NCI-H2107 treated with DMSO at 0.1 percent for 48 hours (cell line): ENCODE results near the gene ADCYAP1R1.
A peak's percentile ranks its signal among the peaks of the same experiment; 100 is the strongest.

Source experiments
- DNase-seq: peaks from one replicate; lab custom pipeline; 2025; ENCODE audit not compliant: unreplicated experiment; lab: John Stamatoyannopoulos, UW

ADCYAP1R1 gene

DNA sequence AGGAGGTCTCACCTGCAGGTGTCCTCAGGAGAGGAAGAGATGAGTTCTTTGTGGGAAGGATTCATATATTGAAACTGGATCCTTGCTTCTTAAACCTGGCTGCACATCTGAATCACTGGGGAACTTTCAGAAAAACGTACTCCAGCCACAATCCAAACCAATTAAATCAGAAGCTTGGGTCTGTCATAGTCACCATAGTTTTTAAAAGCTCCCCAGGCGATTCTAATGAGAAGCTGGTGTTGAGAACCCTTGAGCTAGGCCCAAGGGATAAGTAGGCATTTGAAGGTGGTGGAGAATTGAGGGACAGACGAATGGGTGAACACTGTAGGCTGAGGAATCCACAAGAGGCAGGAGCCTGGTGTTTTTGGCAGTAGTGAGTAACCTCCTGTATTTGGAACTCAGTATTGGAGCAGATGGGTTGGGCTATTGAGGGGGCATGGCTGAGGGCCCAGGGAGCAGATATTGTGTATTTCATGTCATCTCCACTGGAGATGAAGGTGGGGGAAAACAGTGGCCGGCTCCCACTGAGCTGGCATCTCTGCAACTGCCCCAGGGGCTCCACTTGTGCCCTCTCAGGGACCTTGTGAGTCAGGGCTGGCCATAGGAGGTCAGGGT, 14.5 kb downstream of the ADCYAP1R1 start:
- no peak for DNase-seq

- no peak for DNase-seq
Observed at GRCh38 chr7:31067491-31067890, 15.4 kb downstream of the ADCYAP1R1 start.

DNA sequence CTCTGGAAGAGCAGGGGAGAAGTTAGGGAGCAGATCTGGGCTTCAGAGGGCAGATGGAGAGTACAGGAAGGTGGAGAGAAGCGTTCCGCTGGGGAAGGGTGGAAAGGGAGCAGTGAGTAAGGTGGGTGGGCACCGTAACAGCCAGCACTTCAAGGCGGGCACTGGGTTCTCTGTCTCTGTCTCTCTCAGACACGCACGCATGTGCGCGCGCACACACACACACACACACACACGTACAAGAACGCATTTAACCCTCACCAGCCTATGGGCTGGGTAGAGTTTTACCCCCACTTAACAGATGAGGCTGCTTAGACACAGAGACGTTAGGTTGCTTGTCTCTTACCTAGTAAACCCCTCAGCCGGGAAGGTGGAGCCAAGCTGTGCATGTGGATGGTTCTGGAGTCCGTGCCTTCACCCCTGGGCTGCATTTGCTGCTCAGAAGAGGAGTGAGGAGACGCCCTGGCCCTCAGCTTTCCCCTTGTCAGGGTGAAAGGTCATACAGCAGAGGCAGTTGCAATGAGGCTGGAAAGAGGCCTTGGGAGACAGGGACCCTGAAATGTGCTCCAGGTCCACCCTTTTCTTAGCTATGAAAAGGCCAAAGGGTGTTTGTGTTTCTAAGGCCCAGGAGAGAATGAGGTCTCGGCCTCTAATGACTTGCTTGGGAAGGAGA, 16.0 kb downstream of the ADCYAP1R1 start:
- DNase-seq: no peak

- no peak for DNase-seq
Observed at GRCh38 chr7:31069860-31070555, 17.9 kb downstream of the ADCYAP1R1 start.

- DNase-seq: no peak
Observed at GRCh38 chr7:31070991-31071644, 19.0 kb downstream of the ADCYAP1R1 start.

- no peak for DNase-seq
Observed at GRCh38 chr7:31071645-31072029, 19.5 kb downstream of the ADCYAP1R1 start.

- DNase-seq: no peak
Observed at GRCh38 chr7:31073326-31074119, 21.4 kb downstream of the ADCYAP1R1 start.

DNA sequence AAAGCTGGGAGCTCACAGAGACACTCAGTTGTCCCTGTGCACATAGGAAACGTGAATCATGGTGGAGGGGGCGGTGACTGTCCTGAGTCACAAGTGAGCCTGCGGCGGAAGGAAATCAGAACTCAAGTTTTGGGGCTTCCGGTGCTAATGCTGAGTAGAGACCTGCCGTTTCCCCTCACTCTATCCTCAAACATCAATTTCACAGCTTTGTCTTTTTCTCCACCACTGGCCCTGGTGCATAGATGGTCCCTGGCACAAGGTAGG, 21.9 kb downstream of the ADCYAP1R1 start:
- no peak for DNase-seq

GRCh38 chr7:31074403-31075085, 22.4 kb downstream of the ADCYAP1R1 start:
- no peak for DNase-seq

DNA sequence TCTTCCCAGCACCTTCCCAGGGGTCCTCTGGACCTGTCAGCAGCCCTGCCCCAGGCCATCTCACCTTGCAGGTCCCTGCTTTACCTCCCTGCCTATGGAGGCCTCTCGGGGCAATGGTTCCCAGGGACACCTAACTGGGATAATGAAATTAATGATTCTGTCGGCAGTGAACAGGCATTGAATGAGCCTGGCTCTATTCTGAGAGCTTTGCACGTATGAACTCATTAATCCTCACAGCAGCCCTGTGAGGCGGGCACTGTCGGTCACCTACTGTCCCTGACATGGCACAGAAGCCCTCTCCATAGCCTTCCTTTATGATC, 22.9 kb downstream of the ADCYAP1R1 start:
- no peak for DNase-seq

DNA sequence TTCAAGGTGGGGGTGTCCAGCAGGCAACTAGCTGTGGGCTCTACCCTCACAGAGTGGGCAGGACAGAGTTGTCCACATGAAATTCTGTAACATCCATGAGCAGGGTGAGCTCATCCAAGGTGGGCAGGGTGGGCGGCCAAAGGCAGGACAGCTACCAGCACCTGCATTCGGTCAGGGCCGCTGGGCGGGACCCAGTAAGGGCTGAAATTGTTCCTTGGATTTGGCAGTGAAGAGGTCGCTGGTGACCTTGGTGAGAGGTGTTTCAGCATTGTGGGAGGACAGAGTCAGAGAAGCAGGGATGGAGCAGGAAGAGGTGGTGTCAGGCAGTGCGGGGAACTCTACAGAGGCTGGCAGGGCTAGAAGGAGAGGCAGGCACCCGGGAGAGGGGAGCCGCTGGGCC, 23.9 kb downstream of the ADCYAP1R1 start:
- DNase-seq: no peak

DNA sequence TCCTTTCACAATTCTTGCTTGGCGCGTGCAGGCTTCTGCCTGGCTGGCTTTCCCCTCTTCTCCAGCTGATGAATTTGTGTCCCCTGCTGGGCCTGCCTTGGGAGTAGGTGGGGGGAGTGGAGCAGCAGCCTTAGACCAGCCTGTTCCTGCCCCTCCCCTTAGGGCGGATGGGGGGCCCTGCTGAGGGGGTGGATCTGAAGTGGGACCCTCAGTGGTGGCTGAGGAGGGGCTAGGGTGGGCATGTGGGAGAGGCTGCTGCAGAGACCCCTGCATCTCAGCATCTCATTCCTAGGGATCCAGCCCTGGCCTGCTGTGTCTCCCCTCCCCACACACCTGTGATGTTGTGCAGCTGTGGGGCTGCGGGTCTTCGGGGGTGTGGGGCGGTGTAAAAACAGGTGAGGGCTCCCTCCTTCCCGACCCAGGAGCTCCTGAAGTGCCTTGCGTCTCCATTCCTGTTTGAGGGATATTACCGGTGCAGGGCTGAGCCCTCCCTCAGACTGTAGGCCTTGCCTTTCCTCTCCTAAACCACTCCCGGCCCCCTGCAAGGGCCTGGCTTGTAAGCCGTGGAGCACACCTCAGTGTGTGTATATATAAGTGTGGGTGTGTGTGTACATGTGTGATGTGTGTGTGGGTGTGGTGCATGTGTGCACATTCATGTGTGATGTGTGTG, 24.7 kb downstream of the ADCYAP1R1 start:
- DNase-seq: no peak

- DNase-seq: no peak
Observed at GRCh38 chr7:31077484-31078362, 25.6 kb downstream of the ADCYAP1R1 start.

DNA sequence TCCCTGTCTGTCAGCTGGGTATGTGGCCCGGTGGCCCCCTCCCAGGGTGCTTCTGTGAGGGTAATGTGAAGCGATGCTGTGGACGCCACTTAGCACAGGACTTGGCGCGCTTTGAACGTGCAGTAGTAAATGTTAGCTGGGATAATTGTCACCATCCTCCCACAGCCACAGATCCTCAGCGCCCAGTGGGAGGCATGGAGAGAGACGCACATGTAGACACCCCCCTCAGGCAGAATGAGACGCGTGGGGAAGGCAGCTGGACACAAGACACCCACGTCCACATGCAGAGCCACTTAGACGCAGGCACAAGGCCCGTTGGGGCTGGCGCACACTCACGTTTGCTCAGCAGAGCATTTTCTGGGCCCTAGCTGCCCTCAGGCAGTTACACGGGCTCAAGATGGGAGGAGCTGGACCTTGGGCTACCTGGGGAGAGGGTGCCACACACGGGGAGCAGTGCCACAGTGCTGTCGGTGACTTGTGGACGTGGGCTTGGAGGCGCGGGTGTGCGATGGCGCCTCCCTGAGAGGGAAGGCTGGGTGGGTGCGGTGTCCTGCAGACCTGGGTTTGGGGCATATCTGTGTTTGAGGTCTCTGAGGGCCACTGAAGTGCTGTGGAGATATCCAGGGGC, 26.4 kb downstream of the ADCYAP1R1 start:
- no peak for DNase-seq

DNA sequence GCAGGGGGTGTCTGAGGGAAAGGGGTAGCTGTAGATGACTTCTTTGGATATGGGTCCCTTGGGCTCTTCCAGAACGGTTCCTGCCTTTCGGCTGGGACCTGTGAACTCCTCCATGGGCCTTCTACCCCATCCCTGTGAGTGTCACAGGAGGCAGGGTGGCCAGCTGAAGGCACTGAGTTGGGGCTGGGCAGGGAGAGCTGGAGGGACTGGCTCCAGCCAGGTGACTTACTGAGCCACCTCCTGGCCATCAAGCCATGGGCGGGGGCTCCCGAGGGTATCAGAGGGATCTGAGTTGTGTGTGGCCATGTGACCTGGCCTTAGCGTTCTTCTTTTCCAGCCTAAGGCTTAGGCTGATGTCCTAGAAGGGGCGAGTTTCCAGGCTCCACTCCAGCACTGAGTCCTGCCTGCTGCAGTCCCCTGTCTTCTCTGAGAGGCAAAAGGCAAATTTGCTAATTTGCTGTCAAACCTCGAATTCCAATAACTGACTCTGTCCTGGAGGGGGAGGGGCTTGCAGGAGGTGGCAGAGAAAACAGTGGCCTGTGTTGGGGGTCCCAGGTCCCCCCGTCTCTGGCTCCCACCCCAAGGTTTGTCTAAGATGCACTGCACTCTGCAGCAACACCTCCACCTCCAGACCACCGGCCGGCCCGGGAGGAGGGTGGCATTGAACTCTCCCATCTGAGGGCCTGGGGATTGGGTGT, 27.2 kb downstream of the ADCYAP1R1 start:
- DNase-seq: no peak

DNA sequence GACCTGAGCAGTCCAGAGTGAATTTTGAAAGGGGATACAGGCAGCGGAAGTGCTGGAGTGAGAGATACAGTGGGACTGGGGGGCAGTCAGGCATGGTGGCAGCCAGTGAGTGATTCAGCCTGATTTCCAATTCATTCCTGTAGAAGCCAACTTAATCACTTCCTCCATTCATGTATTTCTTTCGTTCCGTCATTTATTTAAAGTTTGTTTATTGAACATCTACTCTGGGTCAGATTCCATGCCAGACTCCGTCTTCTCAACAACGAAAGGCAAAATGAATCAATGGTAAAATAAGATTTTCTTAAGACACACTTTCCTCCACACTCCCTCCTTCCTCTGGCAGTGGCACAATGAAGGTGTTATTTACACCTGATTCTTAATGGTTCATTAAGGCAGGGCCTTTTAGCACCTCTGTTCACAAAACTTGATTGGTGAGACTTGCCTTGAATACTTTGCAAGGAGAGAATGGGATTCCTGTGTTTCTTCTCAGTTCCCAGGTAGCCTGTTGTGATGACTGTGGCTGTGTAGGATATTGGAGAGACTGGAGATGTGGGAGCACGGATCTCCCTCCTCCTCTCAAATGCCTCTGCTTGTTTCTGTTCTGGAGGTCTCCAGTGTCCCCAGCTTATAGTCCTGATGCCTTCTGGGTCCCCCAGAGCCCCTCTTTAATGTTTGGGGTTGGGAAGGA, 27.9 kb downstream of the ADCYAP1R1 start:
- DNase-seq: no peak

GRCh38 chr7:31080763-31081162, 28.7 kb downstream of the ADCYAP1R1 start:
- DNase-seq: no peak

- peak; percentile 23 for DNase-seq
Observed at GRCh38 chr7:31082017-31082416, 29.9 kb downstream of the ADCYAP1R1 start.
